Esophagus squamous epithelium (tissue), 5 donors: Measurements from ENCODE around the gene IL16. TPM values are rescaled to one million over a fixed set of nuclear protein-coding genes. Genes with fewer than 3 reads are reported as not detected.

Experiments used
- DNase-seq: peaks from one replicate; lab custom pipeline; 2025; lab: John Stamatoyannopoulos, UW
- H3K27ac ChIP-seq, 4 donors: fragments of 200-600 bp; sonication (generic); one replicate each; pipeline ENCODE4 v1.5.1; 2016 to 2019; ENCODE audit warnings: mild to moderate bottlenecking in 1 of 4
- H3K27me3 ChIP-seq, 4 donors: fragments of 200-600 bp; sonication (generic); 1 replicate in 3 of 4; 2 replicates in 1 of 4; pipeline versions ENCODE4 v1.5.1 to v1.6.0; 2017 to 2021; ENCODE audit warnings: antibody characterized with exemption in 1 of 4
- H3K36me3 ChIP-seq, 3 donors: fragments of 200-600 bp; sonication (generic); one replicate each; pipeline ENCODE4 v1.5.1; 2016 to 2019
- H3K4me1 ChIP-seq, 3 donors: fragments of 200-600 bp; sonication (generic); one replicate each; pipeline ENCODE4 v1.5.1; 2017 to 2019
- H3K4me3 ChIP-seq, 4 donors: fragments of 200-600 bp; sonication (generic); 1 replicate in 3 of 4; 2 replicates in 1 of 4; pipeline ENCODE4 v1.5.1; 2016 to 2019; ENCODE audit warnings: mild to moderate bottlenecking in 2 of 4, moderate library complexity in 1 of 4
- H3K9me3 ChIP-seq, 3 donors: fragments of 200-600 bp; sonication (generic); one replicate each; pipeline ENCODE4 v1.5.1; 2016 to 2019
- POLR2A ChIP-seq, 4 donors: fragments of 450-650 bp; IDR thresholded peaks; one replicate each; pipeline ENCODE4 v1.6.1; 2017; ENCODE audit warnings: antibody characterized with exemption in 4 of 4, mild to moderate bottlenecking in 4 of 4, moderate library complexity in 3 of 4
- WGBS, 2 donors: methylation state at CpG; one replicate each; pipeline ENCODE4 v1.1.5; 2018; 5-methylcytosine and 5-hydroxymethylcytosine counted together
- intact Hi-C: fragments of 100-400 bp; cut with DNase I; formaldehyde crosslinking; loops from one replicate; pipeline ENCODE4 v1.15.0; 2022
- total RNA-seq, 4 donors: library from RNA; depleted of rRNA; stranded (reverse); fragments of >200 nt; gene quantifications; one replicate each; pipeline ENCODE4 v1.1.0, GENCODE V29; 2016
- TF ChIP-seq, protein P1 (sequence below), 6 experiments: fragments of 450-650 bp in 4 of 6; fragments of 200-600 bp in 2 of 6; sonication (generic) in 2 of 6; IDR thresholded peaks; one replicate each; pipeline ENCODE4 v1.5.1; 2016 to 2019; ENCODE audit warnings: antibody characterized with exemption in 6 of 6, mild to moderate bottlenecking in 4 of 6, moderate library complexity in 4 of 6
- donor health status: DM: yes; HTN: yes; CAD: no.

Gene IL16
- total RNA-seq, 4 donors from 2014 or later: 2.3 to 20.0 (median 4.6) TPM

DNA sequence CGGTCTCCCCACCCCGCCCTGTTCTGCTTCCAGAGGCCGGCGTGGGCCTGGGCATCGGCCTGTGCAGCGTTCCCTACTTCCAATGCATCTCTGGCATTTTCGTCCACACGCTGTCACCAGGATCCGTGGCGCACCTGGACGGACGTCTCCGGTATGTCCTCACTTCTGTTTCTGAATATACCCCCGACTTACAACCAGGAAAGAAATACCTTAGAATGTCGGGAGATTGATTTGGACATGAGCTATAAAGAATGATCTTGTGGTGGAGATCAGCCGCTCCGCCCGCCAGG is 85.9 kb downstream of the IL16 start:
- no peak overlapping the region for H3K4me3 ChIP-seq
- H3K4me1 ChIP-seq: peaks cover 0 to 42% (median 0%) of the 10 kb centered on the region in 3 donors
- WGBS, 2 donors: 93 to 98% methylated on average over 7 to 14 of the region's 18 CpGs
- DNase-seq: no peak
- no peak overlapping the region for H3K27ac ChIP-seq
- TF ChIP-seq, protein P1, sequence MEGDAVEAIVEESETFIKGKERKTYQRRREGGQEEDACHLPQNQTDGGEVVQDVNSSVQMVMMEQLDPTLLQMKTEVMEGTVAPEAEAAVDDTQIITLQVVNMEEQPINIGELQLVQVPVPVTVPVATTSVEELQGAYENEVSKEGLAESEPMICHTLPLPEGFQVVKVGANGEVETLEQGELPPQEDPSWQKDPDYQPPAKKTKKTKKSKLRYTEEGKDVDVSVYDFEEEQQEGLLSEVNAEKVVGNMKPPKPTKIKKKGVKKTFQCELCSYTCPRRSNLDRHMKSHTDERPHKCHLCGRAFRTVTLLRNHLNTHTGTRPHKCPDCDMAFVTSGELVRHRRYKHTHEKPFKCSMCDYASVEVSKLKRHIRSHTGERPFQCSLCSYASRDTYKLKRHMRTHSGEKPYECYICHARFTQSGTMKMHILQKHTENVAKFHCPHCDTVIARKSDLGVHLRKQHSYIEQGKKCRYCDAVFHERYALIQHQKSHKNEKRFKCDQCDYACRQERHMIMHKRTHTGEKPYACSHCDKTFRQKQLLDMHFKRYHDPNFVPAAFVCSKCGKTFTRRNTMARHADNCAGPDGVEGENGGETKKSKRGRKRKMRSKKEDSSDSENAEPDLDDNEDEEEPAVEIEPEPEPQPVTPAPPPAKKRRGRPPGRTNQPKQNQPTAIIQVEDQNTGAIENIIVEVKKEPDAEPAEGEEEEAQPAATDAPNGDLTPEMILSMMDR (IDR thresholded peaks at IDR 0.05): no peak
- no peak for TF ChIP-seq POLR2A (IDR thresholded peaks at IDR 0.05)
- H3K9me3 ChIP-seq: no peaks in the 10 kb centered on the region
- H3K27me3 ChIP-seq: no peaks in the 10 kb centered on the region
- intact Hi-C loops: no loop called here
- H3K36me3 ChIP-seq: peaks cover 0 to 7% (median 0%) of the 10 kb centered on the region in 3 donors

DNA sequence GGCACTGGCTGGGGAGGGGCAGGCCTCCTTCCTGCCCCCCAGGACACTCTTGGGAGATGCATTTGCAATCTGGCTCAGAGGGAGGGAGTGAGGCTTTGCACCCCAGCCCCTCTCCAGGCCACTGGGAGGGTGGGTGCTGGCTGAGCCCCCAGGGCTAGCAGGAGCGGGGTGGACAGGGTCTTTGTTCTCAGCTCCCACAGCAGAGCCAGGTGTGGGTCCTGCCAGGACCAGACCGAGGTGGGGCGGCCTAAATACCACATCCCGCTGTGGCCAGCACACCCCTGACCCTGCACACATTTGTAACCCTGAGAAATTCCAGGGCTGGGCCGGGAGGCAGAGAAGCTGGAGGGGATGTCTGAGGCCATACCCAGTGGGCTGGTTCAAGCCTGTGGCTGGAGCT is 86.2 kb downstream of the IL16 start:
- no peak for DNase-seq
- H3K27ac ChIP-seq: no peak overlapping the region
- intact Hi-C loops: no loop called here
- no peaks in the 10 kb centered on the region for H3K27me3 ChIP-seq
- no peak overlapping the region for H3K4me3 ChIP-seq
- no peaks in the 10 kb centered on the region for H3K9me3 ChIP-seq
- H3K4me1 ChIP-seq: peaks cover 0 to 42% (median 0%) of the 10 kb centered on the region in 3 donors
- TF ChIP-seq, protein P1 (IDR thresholded peaks at IDR 0.05): no peak
- TF ChIP-seq POLR2A (IDR thresholded peaks at IDR 0.05): no peak
- H3K36me3 ChIP-seq: peaks cover 0 to 7% (median 0%) of the 10 kb centered on the region in 3 donors
- 88 to 100% methylated on average over 1 of the region's 5 CpGs for WGBS, 2 donors

DNA sequence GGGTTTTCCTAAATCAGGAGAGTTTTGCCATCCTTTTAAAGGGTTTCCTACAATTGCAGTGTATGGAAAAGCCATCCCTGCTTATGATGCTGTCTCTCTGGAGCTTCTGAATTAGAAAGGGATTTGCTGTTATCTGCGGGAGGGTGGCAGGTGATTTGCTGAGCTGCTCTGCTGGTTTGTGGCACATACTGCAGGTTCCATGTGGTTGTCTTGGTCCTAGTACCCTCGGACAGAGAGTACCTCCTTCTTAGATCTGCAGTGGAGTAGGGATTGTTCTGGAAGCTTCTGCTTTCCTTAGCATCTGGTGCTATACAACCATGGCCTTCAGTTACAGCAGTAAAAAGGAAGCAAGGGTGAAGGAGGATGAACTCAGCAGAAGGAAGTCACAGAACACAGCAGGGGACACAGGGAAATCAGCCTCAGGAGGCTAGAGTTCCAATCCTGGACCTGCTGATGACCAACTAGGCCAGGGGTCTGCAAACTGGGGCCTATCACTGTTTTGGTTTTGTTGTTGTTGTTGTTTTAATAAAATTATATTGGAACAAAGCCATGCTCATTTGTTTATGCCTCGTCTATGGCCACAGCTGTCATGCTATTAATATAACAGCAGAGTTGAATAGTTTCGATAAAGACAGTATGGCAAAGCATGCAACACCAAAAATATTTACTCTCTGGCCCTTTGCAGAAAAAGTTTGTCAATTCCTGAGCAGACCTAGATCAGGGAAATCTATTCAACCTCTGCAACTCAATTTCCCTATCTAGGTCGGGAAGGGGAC is 87.8 kb downstream of the IL16 start:
- 68 to 73% methylated on average over 5 of the region's 5 CpGs for WGBS, 2 donors
- Histone ChIP-seq H3K4me3 (no peak overlapping the region), H3K36me3 (peaks cover 0 to 7% (median 0%) of the 10 kb centered on the region in 3 donors), H3K9me3 (no peaks in the 10 kb centered on the region), H3K4me1 (peaks cover 0 to 41% (median 0%) of the 10 kb centered on the region in 3 donors), H3K27ac (peak overlapping the region in 1 of 4 donors; percentile 47), H3K27me3 (no peaks in the 10 kb centered on the region)
- intact Hi-C loops: no loop called here
- no peak for TF ChIP-seq POLR2A (IDR thresholded peaks at IDR 0.05)
- TF ChIP-seq, protein P1 (IDR thresholded peaks at IDR 0.05): no peak
- no peak for DNase-seq

DNA sequence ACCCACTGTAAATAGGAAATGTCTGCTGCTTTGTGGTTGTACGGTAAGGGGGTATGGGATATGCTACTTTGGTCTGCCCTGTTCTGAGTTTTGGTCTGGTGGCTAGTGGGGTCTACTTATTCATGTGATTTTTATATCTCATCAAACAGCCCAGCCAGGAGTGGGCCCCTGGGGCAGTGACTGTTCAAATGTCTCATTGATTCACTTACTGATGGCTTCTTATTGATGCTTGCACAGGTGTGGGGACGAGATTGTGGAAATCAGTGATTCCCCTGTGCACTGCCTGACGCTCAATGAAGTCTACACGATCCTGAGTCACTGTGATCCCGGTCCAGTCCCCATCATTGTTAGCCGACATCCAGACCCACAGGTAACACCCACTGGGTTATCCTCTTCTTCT is 88.8 kb downstream of the IL16 start:
- peaks cover 0 to 32% (median 0%) of the 10 kb centered on the region in 3 donors for H3K4me1 ChIP-seq
- 93 to 96% methylated on average over 5 to 6 of the region's 6 CpGs for WGBS, 2 donors
- peak overlapping the region in 1 of 4 donors; percentile 16 for H3K27ac ChIP-seq
- H3K27me3 ChIP-seq: no peaks in the 10 kb centered on the region
- H3K36me3 ChIP-seq: peaks cover 0 to 7% (median 0%) of the 10 kb centered on the region in 3 donors
- no peaks in the 10 kb centered on the region for H3K9me3 ChIP-seq
- intact Hi-C loops: no loop called here
- H3K4me3 ChIP-seq: no peak overlapping the region
- TF ChIP-seq, protein P1 (IDR thresholded peaks at IDR 0.05): no peak
- no peak for TF ChIP-seq POLR2A (IDR thresholded peaks at IDR 0.05)
- no peak for DNase-seq

DNA sequence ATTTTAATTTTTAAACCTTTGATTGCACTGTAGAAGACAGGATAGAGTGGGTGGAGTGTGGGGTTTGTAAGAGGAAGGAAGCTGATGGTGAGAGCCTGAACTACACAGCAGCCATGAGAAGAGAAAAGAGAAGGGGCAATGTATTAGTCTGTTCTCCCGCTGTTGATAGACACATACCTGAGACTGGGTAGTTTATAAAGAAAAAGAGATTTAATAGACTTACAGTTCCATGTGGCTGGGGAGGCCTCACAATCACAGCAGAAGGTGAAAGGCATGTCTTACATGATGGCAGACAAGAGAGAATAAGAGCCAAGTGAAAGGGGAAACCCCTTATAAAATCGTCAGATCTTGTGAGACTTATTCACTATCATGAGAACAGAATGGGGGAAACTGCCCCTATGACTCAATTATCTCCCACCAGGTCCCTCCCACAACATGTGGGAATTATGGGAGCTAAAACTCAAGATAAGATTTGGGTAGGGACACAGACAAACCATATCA is 90.0 kb downstream of the IL16 start:
- Histone ChIP-seq H3K4me3 (no peak overlapping the region), H3K27ac (no peak overlapping the region), H3K27me3 (no peaks in the 10 kb centered on the region), H3K4me1 (peaks cover 0 to 20% (median 0%) of the 10 kb centered on the region in 3 donors), H3K9me3 (no peaks in the 10 kb centered on the region), H3K36me3 (peaks cover 0 to 7% (median 0%) of the 10 kb centered on the region in 3 donors)
- TF ChIP-seq, protein P1 (IDR thresholded peaks at IDR 0.05): no peak
- TF ChIP-seq POLR2A (IDR thresholded peaks at IDR 0.05): no peak
- 49 to 52% methylated on average over 2 of the region's 2 CpGs for WGBS, 2 donors
- intact Hi-C loops: no loop called here
- no peak for DNase-seq
